K562 (cell line): ENCODE results near the gene ZSWIM4. TPM values are rescaled to one million over a fixed set of nuclear protein-coding genes. Genes with fewer than 3 reads are reported as not detected.

Source experiments
- BCL6 ChIP-seq: fragments of 250-450 bp; sonication (Bioruptor Pico); IDR thresholded peaks from 2 replicates; pipeline ENCODE4 v1.4.0; 2020
- CHAMP1 ChIP-seq: fragments of 450-650 bp; IDR thresholded peaks from 2 replicates; pipeline ENCODE4 v1.6.1; 2016; ENCODE audit warnings: mild to moderate bottlenecking
- MEIS2 ChIP-seq: fragments of 450-650 bp; IDR thresholded peaks from 2 replicates; pipeline ENCODE4 v1.6.1; 2014; ENCODE audit warnings: mild to moderate bottlenecking; ENCODE audit not compliant: partially characterized antibody
- NCOR1 ChIP-seq: fragments of 450-650 bp; IDR thresholded peaks from 2 replicates; pipeline ENCODE4 v1.6.1; 2016; ENCODE audit warnings: mild to moderate bottlenecking, moderate library complexity
- NFYB ChIP-seq: IDR thresholded peaks from 2 replicates; pipeline ENCODE4 v1.6.1; 2011; ENCODE audit warnings: mild to moderate bottlenecking, moderate library complexity; ENCODE audit not compliant: insufficient read length; ENCODE audit errors: extremely low read depth
- NR1H2 ChIP-seq: sonication (generic); formaldehyde crosslinking; IDR thresholded peaks from 2 replicates; pipeline ENCODE4 v1.4.0; 2020; ENCODE audit warnings: mild to moderate bottlenecking, missing genetic modification reagents
- POLR2B ChIP-seq: fragments of 450-650 bp; IDR thresholded peaks from 2 replicates; pipeline ENCODE4 v1.6.1; 2018; ENCODE audit warnings: low read depth; ENCODE audit not compliant: partially characterized antibody
- PRMT5 ChIP-seq: sonication (generic); formaldehyde crosslinking; IDR thresholded peaks from 2 replicates; pipeline ENCODE4 v1.5.0; 2020; ENCODE audit warnings: missing genetic modification reagents
- RAD21 ChIP-seq, 2 experiments: fragments of 250-450 bp in 1 of 2; fragments of 450-650 bp in 1 of 2; sonication (Bioruptor Pico) in 1 of 2; formaldehyde crosslinking in 1 of 2; IDR thresholded peaks in 1 of 2; conservative IDR thresholded peaks in 1 of 2; 2 replicates each; pipeline versions ENCODE4 v1.4.0 to v1.8.0; 2020 to 2022; ENCODE audit warnings: mild to moderate bottlenecking in 2 of 2, moderate library complexity in 1 of 2
- RB1 ChIP-seq: fragments of 450-650 bp; IDR thresholded peaks from 2 replicates; pipeline ENCODE4 v1.6.1; 2017; ENCODE audit warnings: low read depth, mild to moderate bottlenecking
- SOX6 ChIP-seq: fragments of 450-650 bp; IDR thresholded peaks from 2 replicates; pipeline ENCODE4 v1.6.1; 2014; ENCODE audit warnings: mild to moderate bottlenecking
- ZC3H4 ChIP-seq: sonication (generic); formaldehyde crosslinking; IDR thresholded peaks from 2 replicates; pipeline ENCODE4 v1.9.0; 2021; ENCODE audit warnings: missing genetic modification reagents, borderline replicate concordance
- ZNF324 ChIP-seq: fragments of 250-450 bp; sonication (Bioruptor Pico); IDR thresholded peaks from 2 replicates; pipeline ENCODE4 v1.4.0; 2020; ENCODE audit warnings: mild to moderate bottlenecking
- ZNF384 ChIP-seq: IDR thresholded peaks from 2 replicates; pipeline ENCODE4 v1.6.1; 2012; ENCODE audit warnings: low read depth, low read length, improper control_type of control experiment
- ZNF561 ChIP-seq: fragments of 450-650 bp; formaldehyde crosslinking; conservative IDR thresholded peaks from 2 replicates; pipeline ENCODE4 v1.4.0; 2020; ENCODE audit warnings: mild to moderate bottlenecking, moderate library complexity
- ZNF764 ChIP-seq: fragments of 250-450 bp; sonication (Bioruptor Pico); IDR thresholded peaks from 2 replicates; pipeline ENCODE4 v1.4.0; 2020; ENCODE audit warnings: low read depth, mild to moderate bottlenecking, moderate library complexity
- polyA plus RNA-seq, 8 experiments: library from polyadenylated mRNA; depleted of rRNA in 4 of 8; stranded (reverse) in 5 of 8; unstranded in 3 of 8; fragments of >200 nt; fragmentation: Nextera tagmentation in 2 of 8; fragmentation: Illumina TruSeq in 1 of 8; extraction: Ambion mirVana in 2 of 8; extraction: Trizol in 1 of 8; gene quantifications; 2 replicates each; pipeline versions ENCODE4 v1.2.1 to v1.2.3, GENCODE V29; 2011 to 2014; ENCODE audit warnings: inconsistent platforms in 1 of 8, missing spikeins in 1 of 8
- total RNA-seq, 7 experiments: library from RNA; depleted of rRNA in 6 of 7; stranded (reverse); fragments of >200 nt in 6 of 7; fragmentation: Illumina TruSeq in 2 of 7; extraction: Trizol in 2 of 7; gene quantifications; 2 replicates each; pipeline versions ENCODE4 v1.2.1 to v1.2.3, GENCODE V29; 2011 to 2021; ENCODE audit warnings: low replicate concordance in 1 of 7
- TF ChIP-seq, protein P1 (sequence below): sonication (generic); formaldehyde crosslinking; IDR thresholded peaks from 2 replicates; pipeline ENCODE4 v1.8.0; 2022; ENCODE audit warnings: mild to moderate bottlenecking, missing genetic modification reagents
- TF ChIP-seq, protein P2 (sequence below): sonication (generic); formaldehyde crosslinking; IDR thresholded peaks from 2 replicates; pipeline ENCODE4 v1.8.0; 2022; ENCODE audit warnings: missing genetic modification reagents, mild to moderate bottlenecking, moderate library complexity, borderline replicate concordance
- TF ChIP-seq, protein P3 (sequence below): sonication (generic); formaldehyde crosslinking; IDR thresholded peaks from 2 replicates; pipeline ENCODE4 v1.8.0; 2022; ENCODE audit warnings: mild to moderate bottlenecking, missing genetic modification reagents, borderline replicate concordance

Gene ZSWIM4
- total and polyA plus RNA-seq, 9 of the 15 experiments (the other 6 are each of a cell fraction or from before 2014, with no cell fraction given) = 0.25 to 3.7 (median 0.79) TPM; not detected in 2

GRCh38 chr19:13856497-13856896 lies 61.3 kb downstream of the ZSWIM4 start (continued):
- TF ChIP-seq, protein P1, sequence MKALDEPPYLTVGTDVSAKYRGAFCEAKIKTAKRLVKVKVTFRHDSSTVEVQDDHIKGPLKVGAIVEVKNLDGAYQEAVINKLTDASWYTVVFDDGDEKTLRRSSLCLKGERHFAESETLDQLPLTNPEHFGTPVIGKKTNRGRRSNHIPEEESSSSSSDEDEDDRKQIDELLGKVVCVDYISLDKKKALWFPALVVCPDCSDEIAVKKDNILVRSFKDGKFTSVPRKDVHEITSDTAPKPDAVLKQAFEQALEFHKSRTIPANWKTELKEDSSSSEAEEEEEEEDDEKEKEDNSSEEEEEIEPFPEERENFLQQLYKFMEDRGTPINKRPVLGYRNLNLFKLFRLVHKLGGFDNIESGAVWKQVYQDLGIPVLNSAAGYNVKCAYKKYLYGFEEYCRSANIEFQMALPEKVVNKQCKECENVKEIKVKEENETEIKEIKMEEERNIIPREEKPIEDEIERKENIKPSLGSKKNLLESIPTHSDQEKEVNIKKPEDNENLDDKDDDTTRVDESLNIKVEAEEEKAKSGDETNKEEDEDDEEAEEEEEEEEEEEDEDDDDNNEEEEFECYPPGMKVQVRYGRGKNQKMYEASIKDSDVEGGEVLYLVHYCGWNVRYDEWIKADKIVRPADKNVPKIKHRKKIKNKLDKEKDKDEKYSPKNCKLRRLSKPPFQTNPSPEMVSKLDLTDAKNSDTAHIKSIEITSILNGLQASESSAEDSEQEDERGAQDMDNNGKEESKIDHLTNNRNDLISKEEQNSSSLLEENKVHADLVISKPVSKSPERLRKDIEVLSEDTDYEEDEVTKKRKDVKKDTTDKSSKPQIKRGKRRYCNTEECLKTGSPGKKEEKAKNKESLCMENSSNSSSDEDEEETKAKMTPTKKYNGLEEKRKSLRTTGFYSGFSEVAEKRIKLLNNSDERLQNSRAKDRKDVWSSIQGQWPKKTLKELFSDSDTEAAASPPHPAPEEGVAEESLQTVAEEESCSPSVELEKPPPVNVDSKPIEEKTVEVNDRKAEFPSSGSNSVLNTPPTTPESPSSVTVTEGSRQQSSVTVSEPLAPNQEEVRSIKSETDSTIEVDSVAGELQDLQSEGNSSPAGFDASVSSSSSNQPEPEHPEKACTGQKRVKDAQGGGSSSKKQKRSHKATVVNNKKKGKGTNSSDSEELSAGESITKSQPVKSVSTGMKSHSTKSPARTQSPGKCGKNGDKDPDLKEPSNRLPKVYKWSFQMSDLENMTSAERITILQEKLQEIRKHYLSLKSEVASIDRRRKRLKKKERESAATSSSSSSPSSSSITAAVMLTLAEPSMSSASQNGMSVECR (CRISPR knock-in tag) = no peak
- TF ChIP-seq PRMT5 (CRISPR knock-in tag) (no peak), CHAMP1 (no peak), ZNF561 (no peak), ZNF764 (CRISPR knock-in tag) (no peak), MEIS2 (no peak), ZNF324 (no peak), NR1H2 (CRISPR knock-in tag) (no peak), SOX6 (0 out of 2 replicates have a peak, but pooled peaks have one; percentile 22), ZC3H4 (CRISPR knock-in tag) (no peak), RAD21 (CRISPR knock-in tag; conservative IDR thresholded peaks at IDR 0.05 in 1 of 2, IDR thresholded peaks at IDR 0.05 in 1 of 2) (no peak), RB1 (no peak), NFYB (no peak), POLR2B (no peak), BCL6 (CRISPR knock-in tag) (no peak), NCOR1 (no peak), ZNF384 (peak; percentile 22; the same call in 1 of the 2 replicates)
- TF ChIP-seq, protein P2, sequence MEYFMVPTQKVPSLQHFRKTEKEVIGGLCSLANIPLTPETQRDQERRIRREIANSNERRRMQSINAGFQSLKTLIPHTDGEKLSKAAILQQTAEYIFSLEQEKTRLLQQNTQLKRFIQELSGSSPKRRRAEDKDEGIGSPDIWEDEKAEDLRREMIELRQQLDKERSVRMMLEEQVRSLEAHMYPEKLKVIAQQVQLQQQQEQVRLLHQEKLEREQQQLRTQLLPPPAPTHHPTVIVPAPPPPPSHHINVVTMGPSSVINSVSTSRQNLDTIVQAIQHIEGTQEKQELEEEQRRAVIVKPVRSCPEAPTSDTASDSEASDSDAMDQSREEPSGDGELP (CRISPR knock-in tag) = no peak
- TF ChIP-seq, protein P3, sequence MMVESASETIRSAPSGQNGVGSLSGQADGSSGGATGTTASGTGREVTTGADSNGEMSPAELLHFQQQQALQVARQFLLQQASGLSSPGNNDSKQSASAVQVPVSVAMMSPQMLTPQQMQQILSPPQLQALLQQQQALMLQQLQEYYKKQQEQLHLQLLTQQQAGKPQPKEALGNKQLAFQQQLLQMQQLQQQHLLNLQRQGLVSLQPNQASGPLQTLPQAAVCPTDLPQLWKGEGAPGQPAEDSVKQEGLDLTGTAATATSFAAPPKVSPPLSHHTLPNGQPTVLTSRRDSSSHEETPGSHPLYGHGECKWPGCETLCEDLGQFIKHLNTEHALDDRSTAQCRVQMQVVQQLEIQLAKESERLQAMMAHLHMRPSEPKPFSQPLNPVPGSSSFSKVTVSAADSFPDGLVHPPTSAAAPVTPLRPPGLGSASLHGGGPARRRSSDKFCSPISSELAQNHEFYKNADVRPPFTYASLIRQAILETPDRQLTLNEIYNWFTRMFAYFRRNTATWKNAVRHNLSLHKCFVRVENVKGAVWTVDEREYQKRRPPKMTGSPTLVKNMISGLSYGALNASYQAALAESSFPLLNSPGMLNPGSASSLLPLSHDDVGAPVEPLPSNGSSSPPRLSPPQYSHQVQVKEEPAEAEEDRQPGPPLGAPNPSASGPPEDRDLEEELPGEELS = no peak
